Measurements from ENCODE around the gene RSF1.

GRCh38 chr11:77704029-77704428, 116.5 kb downstream of the RSF1 start:
- TF ChIP-seq, protein P1, sequence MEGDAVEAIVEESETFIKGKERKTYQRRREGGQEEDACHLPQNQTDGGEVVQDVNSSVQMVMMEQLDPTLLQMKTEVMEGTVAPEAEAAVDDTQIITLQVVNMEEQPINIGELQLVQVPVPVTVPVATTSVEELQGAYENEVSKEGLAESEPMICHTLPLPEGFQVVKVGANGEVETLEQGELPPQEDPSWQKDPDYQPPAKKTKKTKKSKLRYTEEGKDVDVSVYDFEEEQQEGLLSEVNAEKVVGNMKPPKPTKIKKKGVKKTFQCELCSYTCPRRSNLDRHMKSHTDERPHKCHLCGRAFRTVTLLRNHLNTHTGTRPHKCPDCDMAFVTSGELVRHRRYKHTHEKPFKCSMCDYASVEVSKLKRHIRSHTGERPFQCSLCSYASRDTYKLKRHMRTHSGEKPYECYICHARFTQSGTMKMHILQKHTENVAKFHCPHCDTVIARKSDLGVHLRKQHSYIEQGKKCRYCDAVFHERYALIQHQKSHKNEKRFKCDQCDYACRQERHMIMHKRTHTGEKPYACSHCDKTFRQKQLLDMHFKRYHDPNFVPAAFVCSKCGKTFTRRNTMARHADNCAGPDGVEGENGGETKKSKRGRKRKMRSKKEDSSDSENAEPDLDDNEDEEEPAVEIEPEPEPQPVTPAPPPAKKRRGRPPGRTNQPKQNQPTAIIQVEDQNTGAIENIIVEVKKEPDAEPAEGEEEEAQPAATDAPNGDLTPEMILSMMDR (IDR thresholded peaks at IDR 0.05; ENCODE audit: low read depth, low read length), result no peak
- TF ChIP-seq EZH2phosphoT487 (IDR thresholded peaks at IDR 0.05; ENCODE audit: low read depth), result no peak

All from OCI-LY3 (cell line).